HepG2 (cell line): ENCODE results near the gene ZNF446. TPM values are rescaled to one million over a fixed set of nuclear protein-coding genes. Genes with fewer than 3 reads are reported as not detected.

Experiments
- AGO2 ChIP-seq: fragments of 200-400 bp; formaldehyde crosslinking; optimal IDR thresholded peaks from 2 replicates; pipeline ENCODE3; 2017; ENCODE audit warnings: mild to moderate bottlenecking, low read depth, low read length, moderate library complexity
- ATF7-NPFF ChIP-seq: sonication (generic); formaldehyde crosslinking; IDR thresholded peaks from 2 replicates; pipeline ENCODE4 v1.8.1; 2023; ENCODE audit warnings: mild to moderate bottlenecking, low read depth, missing genetic modification reagents, moderate library complexity
- FOSL2 ChIP-seq: sonication (generic); formaldehyde crosslinking; IDR thresholded peaks from 2 replicates; pipeline ENCODE4 v1.4.0; 2020; ENCODE audit warnings: missing genetic modification reagents
- GATA4 ChIP-seq: sonication (generic); IDR thresholded peaks from 2 replicates; pipeline ENCODE4 v1.6.1; 2016; ENCODE audit warnings: antibody characterized with exemption, low read depth, borderline replicate concordance
- KAT8 ChIP-seq: IDR thresholded peaks from 2 replicates; pipeline ENCODE4 v1.6.1; 2016; ENCODE audit warnings: missing genetic modification reagents, missing compliant biosample characterization
- RFXAP ChIP-seq: sonication (generic); formaldehyde crosslinking; IDR thresholded peaks from 2 replicates; pipeline ENCODE4 v1.4.0; 2020; ENCODE audit warnings: missing genetic modification reagents, borderline replicate concordance
- SIN3B ChIP-seq: fragments of 150-350 bp; IDR thresholded peaks from 2 replicates; pipeline ENCODE4 v1.6.1; 2014; ENCODE audit warnings: low read length
- SRY ChIP-seq: sonication (generic); formaldehyde crosslinking; IDR thresholded peaks from 2 replicates; pipeline ENCODE4 v1.8.0; 2022; ENCODE audit warnings: mild to moderate bottlenecking, missing genetic modification reagents
- TARDBP ChIP-seq: sonication (generic); formaldehyde crosslinking; IDR thresholded peaks from 2 replicates; pipeline ENCODE4 v1.8.0; 2022; ENCODE audit warnings: mild to moderate bottlenecking, missing genetic modification reagents
- ZFP82 ChIP-seq: sonication (generic); formaldehyde crosslinking; IDR thresholded peaks from 2 replicates; pipeline ENCODE4 v1.5.1; 2020; ENCODE audit warnings: mild to moderate bottlenecking, missing genetic modification reagents, borderline replicate concordance
- ZNF205 ChIP-seq: IDR thresholded peaks from 2 replicates; pipeline ENCODE4 v1.6.1; 2018; ENCODE audit warnings: missing biosample characterization, missing genetic modification reagents
- ZNF235 ChIP-seq: sonication (generic); formaldehyde crosslinking; IDR thresholded peaks from 2 replicates; pipeline ENCODE4 v1.8.1; 2023; ENCODE audit warnings: mild to moderate bottlenecking, missing genetic modification reagents, borderline replicate concordance
- ZNF354B ChIP-seq: sonication (generic); formaldehyde crosslinking; IDR thresholded peaks from 2 replicates; pipeline ENCODE4 v1.8.0; 2022; ENCODE audit warnings: mild to moderate bottlenecking, missing genetic modification reagents
- ZNF382 ChIP-seq: sonication (generic); formaldehyde crosslinking; IDR thresholded peaks from 2 replicates; pipeline ENCODE4 v1.5.0; 2020; ENCODE audit warnings: missing genetic modification reagents, mild to moderate bottlenecking, borderline replicate concordance
- ZNF513 ChIP-seq: sonication (generic); formaldehyde crosslinking; conservative IDR thresholded peaks from 2 replicates; pipeline ENCODE4 v1.5.0; 2020; ENCODE audit warnings: missing genetic modification reagents
- ZNF580 ChIP-seq: IDR thresholded peaks from 2 replicates; pipeline ENCODE4 v1.6.1; 2016; ENCODE audit warnings: low read depth, borderline replicate concordance
- ZNF761 ChIP-seq: sonication (generic); formaldehyde crosslinking; conservative IDR thresholded peaks from 2 replicates; pipeline ENCODE4 v1.4.0; 2020; ENCODE audit warnings: mild to moderate bottlenecking, missing genetic modification reagents
- ZNF782 ChIP-seq: sonication (generic); formaldehyde crosslinking; IDR thresholded peaks from 2 replicates; pipeline ENCODE4 v1.4.0; 2020; ENCODE audit warnings: missing genetic modification reagents, mild to moderate bottlenecking, borderline replicate concordance
- ZNF878 ChIP-seq: sonication (generic); formaldehyde crosslinking; IDR thresholded peaks from 2 replicates; pipeline ENCODE4 v1.8.1; 2023; ENCODE audit warnings: mild to moderate bottlenecking, missing genetic modification reagents, moderate library complexity
- polyA plus RNA-seq, 8 experiments: library from polyadenylated mRNA; depleted of rRNA in 3 of 8; stranded (reverse) in 7 of 8; unstranded in 1 of 8; fragments of >200 nt; fragmentation: Illumina TruSeq in 4 of 8; extraction: Trizol in 4 of 8; gene quantifications; 2 replicates each; pipeline versions ENCODE4 v1.2.1 to v1.2.3, GENCODE V29; 2011 to 2016; ENCODE audit warnings: low read depth in 4 of 8, missing spikeins in 1 of 8, mixed read lengths in 1 of 8; ENCODE audit not compliant: insufficient read depth in 1 of 8
- total RNA-seq, 5 experiments: library from RNA; depleted of rRNA; stranded (reverse); fragments of >200 nt; fragmentation: Illumina TruSeq; extraction: Trizol; gene quantifications; 2 replicates each; pipeline ENCODE4 v1.2.3, GENCODE V29; 2016; ENCODE audit warnings: low read depth in 1 of 5
- TF ChIP-seq, protein P1 (sequence below), 2 experiments: sonication (generic) in 1 of 2; formaldehyde crosslinking in 1 of 2; IDR thresholded peaks; 2 replicates each; pipeline versions ENCODE4 v1.4.0 to v1.6.1; 2016 to 2020; ENCODE audit warnings: borderline replicate concordance in 1 of 2, low read depth in 1 of 2, mild to moderate bottlenecking in 1 of 2, missing genetic modification reagents in 1 of 2
- TF ChIP-seq, protein P2 (sequence below): sonication (generic); formaldehyde crosslinking; IDR thresholded peaks from 2 replicates; pipeline ENCODE4 v1.9.0; 2022; ENCODE audit warnings: missing genetic modification reagents, mild to moderate bottlenecking, borderline replicate concordance

The ZNF446 gene
- total and polyA plus RNA-seq, 2 of the 13 experiments (the other 11 are each of a cell fraction or from before 2014, with no cell fraction given), result 3.0 to 3.6 TPM

DNA sequence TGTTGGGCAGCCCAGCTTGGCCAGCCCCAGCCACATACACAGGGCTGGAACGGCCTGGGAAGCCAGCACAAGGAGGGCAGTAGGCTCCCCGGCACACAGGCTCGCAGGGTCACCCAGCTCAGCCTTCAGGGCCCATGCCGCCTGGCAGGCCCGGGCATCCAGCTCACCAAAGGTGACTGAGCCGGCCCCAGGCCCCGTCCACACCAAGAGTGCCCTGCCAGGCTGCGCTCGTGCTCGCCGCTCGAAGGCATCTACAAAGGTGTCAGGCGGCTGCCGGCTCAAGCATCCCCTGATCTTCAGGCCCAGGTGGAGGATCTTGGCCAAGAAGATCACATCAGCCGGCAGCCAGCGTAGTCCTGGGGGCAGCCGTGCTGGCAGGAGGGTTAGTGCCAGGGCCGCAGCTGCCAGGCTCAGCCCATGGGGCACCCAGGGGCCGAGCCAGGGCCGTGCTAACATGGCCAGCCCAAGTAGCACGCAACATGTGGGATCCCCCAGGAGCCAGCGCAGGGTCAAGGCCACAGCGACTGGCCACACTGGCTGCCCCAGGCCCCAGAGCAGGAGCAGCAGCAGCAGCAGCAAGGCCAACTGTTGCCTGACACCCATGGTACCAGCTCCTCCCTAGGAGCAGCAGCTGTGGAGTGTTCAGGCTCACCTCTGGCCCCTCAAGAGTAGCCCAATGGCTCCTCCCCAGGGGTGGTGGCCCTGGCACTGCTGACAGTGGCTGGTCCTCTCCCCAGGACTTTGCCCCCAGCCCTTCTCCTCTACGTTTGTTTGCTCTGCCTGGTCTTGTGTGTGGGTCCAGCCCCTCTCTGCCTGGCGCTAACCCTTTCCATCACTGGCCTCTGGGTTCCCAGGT is 35.4 kb downstream of the ZNF446 start, which contains the start of gene SLC27A5 (continued):
- peak; percentile 49; the same call in 1 of the 2 replicates for TF ChIP-seq FOSL2
- TF ChIP-seq ZNF382 (CRISPR knock-in tag), result no peak
- no peak for TF ChIP-seq ZNF580 (CRISPR knock-in tag)
- TF ChIP-seq, protein P1, sequence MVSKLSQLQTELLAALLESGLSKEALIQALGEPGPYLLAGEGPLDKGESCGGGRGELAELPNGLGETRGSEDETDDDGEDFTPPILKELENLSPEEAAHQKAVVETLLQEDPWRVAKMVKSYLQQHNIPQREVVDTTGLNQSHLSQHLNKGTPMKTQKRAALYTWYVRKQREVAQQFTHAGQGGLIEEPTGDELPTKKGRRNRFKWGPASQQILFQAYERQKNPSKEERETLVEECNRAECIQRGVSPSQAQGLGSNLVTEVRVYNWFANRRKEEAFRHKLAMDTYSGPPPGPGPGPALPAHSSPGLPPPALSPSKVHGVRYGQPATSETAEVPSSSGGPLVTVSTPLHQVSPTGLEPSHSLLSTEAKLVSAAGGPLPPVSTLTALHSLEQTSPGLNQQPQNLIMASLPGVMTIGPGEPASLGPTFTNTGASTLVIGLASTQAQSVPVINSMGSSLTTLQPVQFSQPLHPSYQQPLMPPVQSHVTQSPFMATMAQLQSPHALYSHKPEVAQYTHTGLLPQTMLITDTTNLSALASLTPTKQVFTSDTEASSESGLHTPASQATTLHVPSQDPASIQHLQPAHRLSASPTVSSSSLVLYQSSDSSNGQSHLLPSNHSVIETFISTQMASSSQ (IDR thresholded peaks at IDR 0.05; ENCODE audit: low read depth), result no peak; the same call in 1 of the 2 replicates
- TF ChIP-seq, protein P1 (CRISPR knock-in tag; IDR thresholded peaks at IDR 0.05; ENCODE audit: borderline replicate concordance), result peak; percentile 68
- TF ChIP-seq TARDBP (CRISPR knock-in tag), result peak; percentile 50; the same call in 1 of the 2 replicates
- TF ChIP-seq SRY (CRISPR knock-in tag), result no peak
- peak; percentile 69 for TF ChIP-seq KAT8 (CRISPR knock-in tag)
- TF ChIP-seq ZNF761, result peak; percentile 82; the same call in 1 of the 2 replicates
- no peak for TF ChIP-seq ZNF878
- 0 out of 2 replicates have a peak, but pooled peaks have one; percentile 51 for TF ChIP-seq ATF7-NPFF (CRISPR knock-in tag)
- no peak for TF ChIP-seq ZNF513
- TF ChIP-seq, protein P2, sequence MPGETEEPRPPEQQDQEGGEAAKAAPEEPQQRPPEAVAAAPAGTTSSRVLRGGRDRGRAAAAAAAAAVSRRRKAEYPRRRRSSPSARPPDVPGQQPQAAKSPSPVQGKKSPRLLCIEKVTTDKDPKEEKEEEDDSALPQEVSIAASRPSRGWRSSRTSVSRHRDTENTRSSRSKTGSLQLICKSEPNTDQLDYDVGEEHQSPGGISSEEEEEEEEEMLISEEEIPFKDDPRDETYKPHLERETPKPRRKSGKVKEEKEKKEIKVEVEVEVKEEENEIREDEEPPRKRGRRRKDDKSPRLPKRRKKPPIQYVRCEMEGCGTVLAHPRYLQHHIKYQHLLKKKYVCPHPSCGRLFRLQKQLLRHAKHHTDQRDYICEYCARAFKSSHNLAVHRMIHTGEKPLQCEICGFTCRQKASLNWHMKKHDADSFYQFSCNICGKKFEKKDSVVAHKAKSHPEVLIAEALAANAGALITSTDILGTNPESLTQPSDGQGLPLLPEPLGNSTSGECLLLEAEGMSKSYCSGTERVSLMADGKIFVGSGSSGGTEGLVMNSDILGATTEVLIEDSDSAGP (CRISPR knock-in tag), result peak; percentile 53; the same call in 1 of the 2 replicates
- TF ChIP-seq AGO2, result peak; percentile 86
- TF ChIP-seq SIN3B, result no peak
- no peak for TF ChIP-seq ZNF354B (CRISPR knock-in tag)
- no peak for TF ChIP-seq ZNF205 (CRISPR knock-in tag)
- peak; percentile 63; the same call in 1 of the 2 replicates for TF ChIP-seq RFXAP (CRISPR knock-in tag)
- TF ChIP-seq ZNF235, result no peak
- peak; percentile 29; the same call in 1 of the 2 replicates for TF ChIP-seq ZNF782 (CRISPR knock-in tag)
- TF ChIP-seq ZFP82, result no peak
- TF ChIP-seq GATA4, result 0 out of 2 replicates have a peak, but pooled peaks have one; percentile 21
